GM15510 (cell line): ENCODE data around the gene ZNF106.

Experiments
- POLR2A ChIP-seq: IDR thresholded peaks from 3 replicates; pipeline ENCODE4 v1.6.1; 2011; ENCODE audit warnings: borderline replicate concordance; ENCODE audit not compliant: insufficient read length; ENCODE audit errors: extremely low read depth

Gene ZNF106

GRCh38 chr15:42495361-42496212 is 4.6 kb upstream of the ZNF106 start, which contains the start of gene SNAP23:
Gene SNAP23 (plus strand): TSS chr15:42495634. CDS start chr15:42511847, 16,213 bp downstream.
- TF ChIP-seq POLR2A, result peak; percentile 79

GRCh38 chr15:42494998-42495360 is 4.0 kb upstream of the ZNF106 start:
- no peak for TF ChIP-seq POLR2A

DNA sequence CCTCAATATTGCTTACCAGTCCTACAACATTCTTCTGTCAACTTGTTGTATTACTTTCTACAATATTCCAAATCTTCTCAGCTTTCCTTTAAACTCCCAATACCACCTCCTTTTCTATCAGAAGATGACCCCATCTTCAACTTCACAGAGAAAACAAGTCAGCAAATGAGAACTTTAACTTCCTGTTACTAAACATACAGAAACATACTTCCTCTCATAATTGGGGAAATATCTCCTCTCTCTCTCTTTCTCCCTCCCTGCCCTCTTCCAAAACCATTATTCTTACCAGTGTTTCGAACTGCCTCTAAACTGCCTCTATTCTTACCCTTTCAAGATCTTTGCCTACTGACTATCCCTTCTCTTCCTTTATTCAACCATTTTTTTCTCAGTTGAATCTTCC is 2.7 kb upstream of the ZNF106 start:
- TF ChIP-seq POLR2A, result no peak

DNA sequence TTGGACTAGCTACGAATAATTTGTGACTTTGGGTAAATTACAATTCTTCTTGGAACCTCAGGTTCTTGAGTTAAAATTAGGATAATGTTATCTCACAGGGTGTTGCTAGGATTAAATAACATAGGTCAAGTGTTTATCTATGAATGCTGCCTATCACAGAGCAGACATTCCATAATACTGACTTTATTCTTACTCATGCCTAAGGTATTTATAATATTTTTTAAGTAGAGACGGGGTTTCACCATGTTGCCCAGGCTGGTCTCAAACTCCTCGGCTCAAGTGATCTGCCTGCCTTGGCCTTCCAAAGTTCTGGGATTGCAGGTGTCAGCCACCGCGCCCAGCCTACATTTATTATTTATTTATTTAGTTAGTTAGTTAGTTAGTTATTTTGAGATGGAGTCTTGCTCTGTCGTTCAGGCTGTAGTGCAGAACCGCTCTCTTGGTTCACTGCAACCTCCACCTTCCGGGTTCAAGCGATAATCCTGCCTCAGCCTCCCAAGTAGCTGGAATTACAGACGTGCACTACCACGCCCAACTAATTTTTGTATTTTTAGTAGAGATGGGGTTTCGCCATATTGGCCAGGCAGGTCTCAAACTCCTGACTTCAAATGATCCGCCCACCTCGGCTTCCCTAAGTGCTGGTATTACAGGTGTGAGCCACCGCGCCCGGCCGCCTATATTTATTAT is 741 bp upstream of the ZNF106 start:
- TF ChIP-seq POLR2A, result no peak

DNA sequence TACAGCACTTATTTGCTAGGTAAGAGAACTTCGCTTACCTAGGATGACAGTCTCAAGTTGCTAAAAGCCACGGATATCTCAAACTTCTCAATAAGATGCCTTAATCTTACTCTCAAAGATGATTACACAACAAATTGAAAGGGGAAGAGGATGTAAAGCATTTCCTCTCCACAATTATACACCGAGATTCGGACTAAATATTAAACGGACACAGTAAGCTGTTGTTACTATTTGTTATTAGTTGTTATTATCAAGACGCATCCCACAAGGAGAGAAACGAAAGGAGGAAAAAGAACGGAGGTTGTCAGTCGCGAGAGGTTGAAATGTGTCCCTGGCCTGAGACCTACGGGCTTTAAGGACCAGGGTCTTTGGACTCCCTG is 660 bp downstream of the ZNF106 start:
- TF ChIP-seq POLR2A, result no peak

- no peak for TF ChIP-seq POLR2A
These were observed 7.3 kb downstream of the ZNF106 start for GRCh38 chr15:42483677-42484076.

GRCh38 chr15:42482701-42483100 is 8.2 kb downstream of the ZNF106 start:
- no peak for TF ChIP-seq POLR2A

DNA sequence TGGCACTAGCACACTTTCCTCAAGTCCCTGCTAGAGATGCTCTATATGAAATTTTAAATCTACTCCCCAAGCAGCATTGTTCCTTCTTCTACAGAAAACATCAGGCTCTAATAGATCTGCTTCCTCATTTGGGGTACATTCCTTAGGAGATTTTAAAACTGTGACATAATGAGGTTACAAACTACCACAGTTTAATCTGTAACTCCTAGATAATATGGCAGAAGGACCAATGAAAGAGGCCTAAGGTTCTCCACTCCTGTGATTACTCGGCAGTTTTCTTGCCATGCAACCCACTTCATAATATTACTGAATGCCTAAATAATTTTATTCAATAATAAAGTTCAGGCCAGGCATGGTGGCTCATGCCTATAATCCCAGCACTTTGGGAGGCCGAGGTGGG is 16.1 kb downstream of the ZNF106 start:
- TF ChIP-seq POLR2A, result no peak

DNA sequence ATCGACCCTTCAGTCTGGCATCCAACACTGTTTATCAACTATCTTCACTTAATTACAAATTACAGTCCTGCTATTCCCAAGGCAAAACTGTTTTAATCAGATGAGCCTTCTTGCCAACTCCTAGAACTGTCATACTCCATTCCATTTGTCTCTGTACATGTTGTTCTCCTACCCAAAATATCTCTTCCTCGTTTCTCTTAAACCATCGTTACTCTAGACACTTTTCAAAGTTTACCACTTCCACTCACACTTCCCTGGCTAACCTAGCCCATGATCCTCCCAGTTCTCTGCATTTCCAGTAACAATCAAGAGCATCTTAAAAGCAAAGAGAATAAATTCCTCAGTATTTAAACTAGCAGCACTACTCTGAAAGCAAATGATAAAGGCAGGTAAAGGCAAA is 19.9 kb downstream of the ZNF106 start:
- no peak for TF ChIP-seq POLR2A

GRCh38 chr15:42465520-42466259 is 25.3 kb downstream of the ZNF106 start:
- no peak for TF ChIP-seq POLR2A

DNA sequence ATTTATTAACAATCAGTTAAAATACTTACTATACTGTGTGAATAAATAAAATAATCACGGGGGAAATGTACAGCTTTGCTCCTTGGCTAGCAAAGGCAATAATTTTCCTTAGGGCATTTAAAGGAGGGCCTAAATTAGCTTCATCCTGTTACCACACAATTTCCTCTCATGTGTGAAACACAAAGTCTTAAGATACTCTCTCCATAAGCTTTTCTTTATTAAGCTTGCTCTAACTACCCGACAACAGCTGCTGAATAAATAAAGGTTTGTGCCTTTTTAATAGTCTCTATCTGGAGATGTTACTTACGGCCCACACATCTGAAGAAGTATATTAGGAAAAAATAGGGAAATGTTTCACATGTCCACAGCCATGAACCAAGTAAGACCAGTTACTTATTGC is 29.7 kb downstream of the ZNF106 start:
- no peak for TF ChIP-seq POLR2A

GRCh38 chr15:42457445-42458442 is 33.2 kb downstream of the ZNF106 start:
- TF ChIP-seq POLR2A, result no peak

- TF ChIP-seq POLR2A, result no peak
These were observed 34.0 kb downstream of the ZNF106 start for GRCh38 chr15:42456971-42457370.

DNA sequence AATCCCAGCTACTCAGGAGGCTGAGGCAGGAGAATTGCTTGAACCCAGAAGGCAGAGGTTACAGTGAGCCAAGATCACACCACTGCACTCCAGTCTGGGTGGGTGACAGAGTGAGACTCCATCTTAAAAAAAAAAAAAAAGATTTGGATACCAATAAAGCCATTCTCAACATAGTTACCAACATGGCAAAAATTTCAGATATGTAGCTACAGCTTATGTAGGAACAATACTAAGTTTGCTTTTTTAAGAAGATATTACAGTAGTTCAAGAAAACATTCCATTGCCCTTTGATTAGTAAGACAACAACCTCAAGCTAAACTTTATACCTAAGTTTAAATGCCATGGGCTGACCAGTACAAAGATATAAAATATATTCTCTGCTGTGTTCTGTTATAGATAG is 34.4 kb downstream of the ZNF106 start:
- no peak for TF ChIP-seq POLR2A
